SK-N-SH (cell line): ENCODE results near the gene PLEKHG5. TPM values are rescaled to one million over a fixed set of nuclear protein-coding genes. Genes with fewer than 3 reads are reported as not detected.

Source experiments
- CTCF ChIA-PET: fragments of 300-600, 350-600 bp; formaldehyde crosslinking; extraction: SDS; loops from one replicate; lab custom pipeline; 2021; lab: Yijun Ruan, JAX
- POLR2A ChIA-PET: fragments of 350-600 bp; sonication (Branson Sonifier 250); formaldehyde crosslinking; extraction: SDS; loops from one replicate; lab custom pipeline; 2020; ENCODE audit warnings: antibody characterized with exemption, inconsistent platforms; lab: Yijun Ruan, JAX
- DNase-seq: peaks from one replicate; pipeline ENCODE4 v3.0.0; 2012
- H2AFZ ChIP-seq: fragments of 200-600 bp; sonication (generic); 2 replicates; pipeline ENCODE4 v1.8.1; 2016; ENCODE audit warnings: antibody characterized with exemption, mild to moderate bottlenecking, low read depth
- H3F3A ChIP-seq: fragments of 200-600 bp; sonication (generic); replicated peaks from 2 replicates; pipeline ENCODE3; 2016; ENCODE audit warnings: antibody characterized with exemption, mild to moderate bottlenecking; ENCODE audit not compliant: insufficient read depth
- H3K27ac ChIP-seq, 2 experiments: fragments of 200-500 bp in 1 of 2; fragments of 200-600 bp in 1 of 2; sonication (Bioruptor generic) in 1 of 2; sonication (generic), shearing (Covaris generic) in 1 of 2; 2 replicates each; pipeline versions ENCODE4 v1.5.1 to v1.6.1; 2014 to 2016; ENCODE audit warnings: low read depth in 2 of 2, inconsistent platforms in 1 of 2, low read length in 1 of 2, mild to moderate bottlenecking in 1 of 2, mixed read lengths in 1 of 2
- H3K27me3 ChIP-seq: fragments of 200-600 bp; sonication (generic), shearing (Covaris generic); 2 replicates; pipeline ENCODE4 v1.6.1; 2016; ENCODE audit warnings: mixed run types; ENCODE audit not compliant: insufficient read depth
- H3K36me3 ChIP-seq, 2 experiments: fragments of 200-500 bp in 1 of 2; fragments of 200-600 bp in 1 of 2; sonication (Bioruptor generic) in 1 of 2; sonication (generic) in 1 of 2; replicated peaks in 1 of 2; 2 replicates each; pipeline versions ENCODE3 to v1.5.1; 2014 to 2016; ENCODE audit warnings: low read length in 1 of 2, mild to moderate bottlenecking in 1 of 2; ENCODE audit not compliant: insufficient read depth in 2 of 2, control insufficient read depth in 1 of 2
- H3K4me1 ChIP-seq, 2 experiments: fragments of 200-500 bp in 1 of 2; fragments of 200-600 bp in 1 of 2; sonication (Bioruptor generic) in 1 of 2; sonication (generic), shearing (Covaris generic) in 1 of 2; 2 replicates each; pipeline versions ENCODE4 v1.5.1 to v1.6.1; 2014 to 2016; ENCODE audit warnings: low read depth in 1 of 2, low read length in 1 of 2, mixed run types in 1 of 2; ENCODE audit not compliant: insufficient read depth in 2 of 2, control insufficient read depth in 1 of 2
- H3K4me2 ChIP-seq: fragments of 200-600 bp; sonication (generic), shearing (Covaris generic); 2 replicates; pipeline ENCODE4 v1.6.1; 2017; ENCODE audit warnings: mixed run types
- H3K4me3 ChIP-seq, 2 experiments: fragments of 200-500 bp in 1 of 2; fragments of 200-600 bp in 1 of 2; sonication (Bioruptor generic) in 1 of 2; sonication (generic), shearing (Covaris generic) in 1 of 2; 2 replicates each; pipeline versions ENCODE4 v1.5.1 to v1.8.1; 2014 to 2016; ENCODE audit warnings: low read depth in 2 of 2, inconsistent platforms in 1 of 2, low read length in 1 of 2, mild to moderate bottlenecking in 1 of 2, mixed read lengths in 1 of 2, moderate library complexity in 1 of 2
- H3K79me2 ChIP-seq: fragments of 200-600 bp; sonication (generic); 2 replicates; pipeline ENCODE4 v1.8.1; 2017; ENCODE audit warnings: mild to moderate bottlenecking; ENCODE audit not compliant: insufficient read depth
- H3K9ac ChIP-seq: fragments of 200-600 bp; sonication (generic); 2 replicates; pipeline ENCODE4 v1.6.1; 2017; ENCODE audit warnings: mixed run types
- H3K9me2 ChIP-seq: fragments of 200-600 bp; sonication (generic); 2 replicates; pipeline ENCODE4 v1.6.1; 2017; ENCODE audit warnings: mixed run types
- H3K9me3 ChIP-seq: fragments of 200-600 bp; sonication (generic); 2 replicates; pipeline ENCODE4 v1.6.1; 2017; ENCODE audit warnings: mixed run types, mild to moderate bottlenecking, moderate library complexity
- H4K20me1 ChIP-seq: fragments of 200-600 bp; sonication (generic); 2 replicates; pipeline ENCODE4 v1.6.1; 2017; ENCODE audit warnings: mild to moderate bottlenecking, mixed run types; ENCODE audit not compliant: insufficient read depth
- CHD2 ChIP-seq: fragments of 150-350 bp; IDR thresholded peaks from 2 replicates; pipeline ENCODE4 v1.6.1; 2018; ENCODE audit warnings: low read length; ENCODE audit not compliant: partially characterized antibody
- EZH2phosphoT487 ChIP-seq: fragments of 200-600 bp; sonication (generic); IDR thresholded peaks from 2 replicates; pipeline ENCODE4 v1.6.1; 2017; ENCODE audit warnings: low read depth, mixed run types, mild to moderate bottlenecking, antibody characterized with exemption, moderate library complexity, borderline replicate concordance
- FOXJ3 ChIP-seq: sonication (generic); formaldehyde crosslinking; IDR thresholded peaks from 2 replicates; pipeline ENCODE4 v1.5.1; 2020; ENCODE audit warnings: mild to moderate bottlenecking, missing genetic modification reagents
- GABPA ChIP-seq: IDR thresholded peaks from 2 replicates; pipeline ENCODE4 v1.4.0; 2012; ENCODE audit warnings: low read depth, mild to moderate bottlenecking
- IRF3 ChIP-seq: fragments of 150-350 bp; IDR thresholded peaks from 2 replicates; pipeline ENCODE4 v1.6.1; 2016; ENCODE audit warnings: mild to moderate bottlenecking, low read depth, low read length
- NFIC ChIP-seq: IDR thresholded peaks from 2 replicates; pipeline ENCODE4 v1.4.0; 2012; ENCODE audit warnings: borderline replicate concordance
- RCOR1 ChIP-seq: fragments of 150-350 bp; IDR thresholded peaks from 2 replicates; pipeline ENCODE4 v1.6.1; 2017; ENCODE audit warnings: antibody characterized with exemption, low read length
- RFX5 ChIP-seq: IDR thresholded peaks from 2 replicates; pipeline ENCODE4 v1.6.1; 2012; ENCODE audit warnings: mild to moderate bottlenecking, improper control_type of control experiment, low read length
- RXRA ChIP-seq: IDR thresholded peaks from 2 replicates; pipeline ENCODE4 v1.4.0; 2012; ENCODE audit warnings: low read depth, mild to moderate bottlenecking, borderline replicate concordance
- SMC3 ChIP-seq: IDR thresholded peaks from 2 replicates; pipeline ENCODE4 v1.6.1; 2012; ENCODE audit warnings: low read depth, low read length, improper control_type of control experiment
- TEAD4 ChIP-seq: IDR thresholded peaks from 2 replicates; pipeline ENCODE4 v1.4.0; 2012; ENCODE audit warnings: mild to moderate bottlenecking, borderline replicate concordance; ENCODE audit not compliant: insufficient read depth
- YY1 ChIP-seq: IDR thresholded peaks from 2 replicates; pipeline ENCODE4 v1.4.0; 2012; ENCODE audit warnings: low read depth, mild to moderate bottlenecking
- WGBS: methylation state at CpG from one replicate; pipeline ENCODE4 v1.1.6; 2017; ENCODE audit warnings: low lambda C conversion rate; 5-methylcytosine and 5-hydroxymethylcytosine counted together
- polyA plus RNA-seq, 3 experiments: library from polyadenylated mRNA; depleted of rRNA; stranded (reverse); fragments of >200 nt; gene quantifications; 2 replicates each; pipeline ENCODE4 v1.2.3, GENCODE V29; 2012
- TF ChIP-seq, protein P1 (sequence below): fragments of 200-600 bp; sonication (generic); IDR thresholded peaks from 2 replicates; pipeline ENCODE4 v1.6.1; 2017; ENCODE audit warnings: antibody characterized with exemption, mild to moderate bottlenecking, moderate library complexity
- TF ChIP-seq, protein P2 (sequence below): IDR thresholded peaks from 2 replicates; pipeline ENCODE4 v1.6.1; 2012; ENCODE audit warnings: mild to moderate bottlenecking, low read depth, low read length, moderate library complexity
- TF ChIP-seq, protein P3 (sequence below): IDR thresholded peaks from 2 replicates; pipeline ENCODE4; 2012
- TF ChIP-seq, protein P4 (sequence below): IDR thresholded peaks from 2 replicates; pipeline ENCODE4 v1.4.0; 2012; ENCODE audit warnings: low read depth

The PLEKHG5 gene
- polyA plus RNA-seq, 1 of the 3 experiments (the other 2 are of a cell fraction), result 14.9 TPM

DNA sequence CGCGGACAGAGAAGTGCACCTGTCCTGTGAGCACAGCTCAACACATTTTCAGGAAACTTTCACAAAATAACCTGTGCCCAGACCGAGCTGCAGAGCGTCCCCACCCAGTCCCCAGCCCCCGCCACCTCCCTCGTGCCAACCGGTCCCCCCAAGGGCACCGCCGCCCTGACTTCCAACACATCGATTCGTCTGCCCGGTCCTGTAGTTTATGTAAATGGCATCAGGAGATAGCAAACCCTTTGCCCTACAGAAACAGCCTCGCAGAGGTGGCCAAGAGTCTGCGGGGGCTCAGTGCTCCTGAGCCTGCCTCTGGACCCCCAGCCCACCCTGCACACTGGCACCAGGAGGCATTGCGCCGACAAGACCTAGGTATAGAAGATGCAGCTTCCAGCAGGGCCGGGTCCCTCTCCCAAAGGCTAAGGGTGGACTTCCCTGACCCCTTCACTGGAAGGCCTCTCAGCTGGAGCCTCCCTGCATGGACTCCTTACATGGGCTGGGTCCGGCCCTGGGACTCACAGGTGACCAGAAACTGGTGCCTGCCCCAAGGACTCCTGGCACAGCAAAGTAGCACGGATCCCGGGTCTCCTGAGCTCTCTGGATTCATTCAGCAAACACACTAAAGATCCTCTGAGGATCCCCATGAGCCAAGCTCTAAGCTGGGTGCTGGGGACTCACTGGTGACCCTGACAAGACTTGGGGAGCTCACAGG lies 6.6 kb upstream of the PLEKHG5 start:
- H3K4me1 ChIP-seq, result peaks cover 0 to 72% of the 10 kb centered on the region in 2 experiments; a peak in 2 of 4 replicates
- peak overlapping the region; percentile 82; the same call in 1 of the 2 replicates for H3K4me2 ChIP-seq
- H3K9me3 ChIP-seq, result no peaks in the 10 kb centered on the region
- H2AFZ ChIP-seq, result 0 out of 2 replicates have a peak overlapping the region, but pooled peaks have one; percentile 70
- H3K79me2 ChIP-seq, result peaks cover 7% of the 10 kb centered on the region; the same call in 1 of the 2 replicates
- H4K20me1 ChIP-seq, result no peaks in the 10 kb centered on the region
- peaks cover 10% of the 10 kb centered on the region for H3F3A ChIP-seq
- no peaks in the 10 kb centered on the region for H3K36me3 ChIP-seq
- DNase-seq, result no peak
- WGBS, result 48% methylated on average over 9 of the region's 20 CpGs
- H3K27ac ChIP-seq, result peak overlapping the region in 1 of 2 experiments; percentile 78; a peak in 2 of 4 replicates
- H3K9me2 ChIP-seq, result no peaks in the 10 kb centered on the region
- H3K9ac ChIP-seq, result no peak overlapping the region; the same call in 1 of the 2 replicates
- peak overlapping the region; percentile 65 to 67 for H3K4me3 ChIP-seq
- no peak for TF ChIP-seq NFIC
- TF ChIP-seq SMC3, result no peak
- TF ChIP-seq RFX5, result no peak
- TF ChIP-seq YY1, result no peak
- no peak for TF ChIP-seq FOXJ3 (CRISPR knock-in tag)
- no peak for TF ChIP-seq EZH2phosphoT487
- TF ChIP-seq, protein P1, sequence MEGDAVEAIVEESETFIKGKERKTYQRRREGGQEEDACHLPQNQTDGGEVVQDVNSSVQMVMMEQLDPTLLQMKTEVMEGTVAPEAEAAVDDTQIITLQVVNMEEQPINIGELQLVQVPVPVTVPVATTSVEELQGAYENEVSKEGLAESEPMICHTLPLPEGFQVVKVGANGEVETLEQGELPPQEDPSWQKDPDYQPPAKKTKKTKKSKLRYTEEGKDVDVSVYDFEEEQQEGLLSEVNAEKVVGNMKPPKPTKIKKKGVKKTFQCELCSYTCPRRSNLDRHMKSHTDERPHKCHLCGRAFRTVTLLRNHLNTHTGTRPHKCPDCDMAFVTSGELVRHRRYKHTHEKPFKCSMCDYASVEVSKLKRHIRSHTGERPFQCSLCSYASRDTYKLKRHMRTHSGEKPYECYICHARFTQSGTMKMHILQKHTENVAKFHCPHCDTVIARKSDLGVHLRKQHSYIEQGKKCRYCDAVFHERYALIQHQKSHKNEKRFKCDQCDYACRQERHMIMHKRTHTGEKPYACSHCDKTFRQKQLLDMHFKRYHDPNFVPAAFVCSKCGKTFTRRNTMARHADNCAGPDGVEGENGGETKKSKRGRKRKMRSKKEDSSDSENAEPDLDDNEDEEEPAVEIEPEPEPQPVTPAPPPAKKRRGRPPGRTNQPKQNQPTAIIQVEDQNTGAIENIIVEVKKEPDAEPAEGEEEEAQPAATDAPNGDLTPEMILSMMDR, result no peak
- TF ChIP-seq CHD2, result no peak
- ChIA-PET CTCF (interaction anchor here (0.7 to 17.4 kb wide), 6 partner anchors 8 to 57 kb away, joined by 3 to 211 read pairs (median 6); partner anchors contain the start of genes PLEKHG5 and TAS1R1), POLR2A (interaction anchor here (1.5 to 1.8 kb wide), 2 partner anchors 9 to 13 kb away, joined by 3 to 10 read pairs; no protein-coding TSS in a partner anchor)
- no peaks in the 10 kb centered on the region for H3K27me3 ChIP-seq

DNA sequence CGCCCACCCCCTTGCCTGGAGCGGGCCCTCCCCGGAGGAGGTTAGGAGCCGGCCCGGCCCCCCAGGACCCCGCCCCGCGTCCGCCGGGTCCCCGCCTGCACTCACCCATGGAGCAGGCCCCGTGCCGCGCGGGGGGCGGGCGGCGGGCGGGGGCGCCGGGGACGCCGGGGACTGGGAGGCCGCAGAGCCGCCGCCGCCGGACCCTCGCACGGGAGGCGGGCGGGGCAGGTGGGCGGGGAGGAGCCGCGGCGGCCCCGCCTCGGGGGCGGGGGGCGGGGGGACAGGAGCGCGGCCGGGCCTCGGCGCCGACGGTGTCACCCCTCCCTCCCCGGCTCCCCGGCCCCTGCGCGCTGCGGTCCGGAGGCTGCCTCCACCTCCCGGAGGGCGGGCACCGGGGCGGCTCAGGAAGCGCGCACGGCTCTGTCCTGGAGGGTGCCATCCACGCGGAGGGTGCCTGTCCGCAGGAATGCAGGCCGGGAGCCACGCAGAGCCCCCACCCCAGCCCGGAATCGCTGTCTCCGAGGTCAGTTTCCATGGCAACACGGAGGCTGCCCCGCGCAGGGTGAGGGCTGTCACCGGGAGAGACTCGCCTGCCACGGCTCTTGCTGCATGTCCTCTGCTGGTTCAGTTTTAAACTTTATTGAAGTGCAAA lies 5.9 kb upstream of the PLEKHG5 start:
- Histone ChIP-seq H3K79me2 (peaks cover 7% of the 10 kb centered on the region; the same call in 1 of the 2 replicates), H3K4me1 (peaks cover 0 to 74% of the 10 kb centered on the region in 2 experiments; a peak in 2 of 4 replicates), H3K27ac (peak overlapping the region in 1 of 2 experiments; percentile 80; a peak in 2 of 4 replicates), H3K9me2 (no peaks in the 10 kb centered on the region), H3K27me3 (no peaks in the 10 kb centered on the region), H3F3A (peaks cover 12% of the 10 kb centered on the region), H3K4me3 (peak overlapping the region; percentile 65 to 69), H2AFZ (peak overlapping the region; percentile 70; the same call in 1 of the 2 replicates), H3K9me3 (no peaks in the 10 kb centered on the region), H3K9ac (peak overlapping the region; percentile 64), H4K20me1 (no peaks in the 10 kb centered on the region), H3K4me2 (peak overlapping the region; percentile 95; the same call in 1 of the 2 replicates), H3K36me3 (no peaks in the 10 kb centered on the region)
- CTCF ChIA-PET, result interaction anchor here (0.7 to 17.4 kb wide), 5 partner anchors 8 to 56 kb away, joined by 3 to 211 read pairs (median 6); partner anchors contain the start of gene PLEKHG5
- WGBS, result 4% methylated on average over 14 of the region's 74 CpGs
- peak; percentile 92 for DNase-seq
- POLR2A ChIA-PET, result interaction anchor here (1.8 kb wide), 1 partner anchor 10 kb away, joined by 10 read pairs; no protein-coding TSS in a partner anchor
- TF ChIP-seq, protein P2, sequence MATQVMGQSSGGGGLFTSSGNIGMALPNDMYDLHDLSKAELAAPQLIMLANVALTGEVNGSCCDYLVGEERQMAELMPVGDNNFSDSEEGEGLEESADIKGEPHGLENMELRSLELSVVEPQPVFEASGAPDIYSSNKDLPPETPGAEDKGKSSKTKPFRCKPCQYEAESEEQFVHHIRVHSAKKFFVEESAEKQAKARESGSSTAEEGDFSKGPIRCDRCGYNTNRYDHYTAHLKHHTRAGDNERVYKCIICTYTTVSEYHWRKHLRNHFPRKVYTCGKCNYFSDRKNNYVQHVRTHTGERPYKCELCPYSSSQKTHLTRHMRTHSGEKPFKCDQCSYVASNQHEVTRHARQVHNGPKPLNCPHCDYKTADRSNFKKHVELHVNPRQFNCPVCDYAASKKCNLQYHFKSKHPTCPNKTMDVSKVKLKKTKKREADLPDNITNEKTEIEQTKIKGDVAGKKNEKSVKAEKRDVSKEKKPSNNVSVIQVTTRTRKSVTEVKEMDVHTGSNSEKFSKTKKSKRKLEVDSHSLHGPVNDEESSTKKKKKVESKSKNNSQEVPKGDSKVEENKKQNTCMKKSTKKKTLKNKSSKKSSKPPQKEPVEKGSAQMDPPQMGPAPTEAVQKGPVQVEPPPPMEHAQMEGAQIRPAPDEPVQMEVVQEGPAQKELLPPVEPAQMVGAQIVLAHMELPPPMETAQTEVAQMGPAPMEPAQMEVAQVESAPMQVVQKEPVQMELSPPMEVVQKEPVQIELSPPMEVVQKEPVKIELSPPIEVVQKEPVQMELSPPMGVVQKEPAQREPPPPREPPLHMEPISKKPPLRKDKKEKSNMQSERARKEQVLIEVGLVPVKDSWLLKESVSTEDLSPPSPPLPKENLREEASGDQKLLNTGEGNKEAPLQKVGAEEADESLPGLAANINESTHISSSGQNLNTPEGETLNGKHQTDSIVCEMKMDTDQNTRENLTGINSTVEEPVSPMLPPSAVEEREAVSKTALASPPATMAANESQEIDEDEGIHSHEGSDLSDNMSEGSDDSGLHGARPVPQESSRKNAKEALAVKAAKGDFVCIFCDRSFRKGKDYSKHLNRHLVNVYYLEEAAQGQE, result no peak
- TF ChIP-seq RXRA, result no peak
- TF ChIP-seq, protein P3, sequence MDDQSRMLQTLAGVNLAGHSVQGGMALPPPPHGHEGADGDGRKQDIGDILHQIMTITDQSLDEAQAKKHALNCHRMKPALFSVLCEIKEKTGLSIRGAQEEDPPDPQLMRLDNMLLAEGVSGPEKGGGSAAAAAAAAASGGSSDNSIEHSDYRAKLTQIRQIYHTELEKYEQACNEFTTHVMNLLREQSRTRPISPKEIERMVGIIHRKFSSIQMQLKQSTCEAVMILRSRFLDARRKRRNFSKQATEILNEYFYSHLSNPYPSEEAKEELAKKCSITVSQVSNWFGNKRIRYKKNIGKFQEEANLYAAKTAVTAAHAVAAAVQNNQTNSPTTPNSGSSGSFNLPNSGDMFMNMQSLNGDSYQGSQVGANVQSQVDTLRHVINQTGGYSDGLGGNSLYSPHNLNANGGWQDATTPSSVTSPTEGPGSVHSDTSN, result no peak
- TF ChIP-seq RCOR1, result no peak
- no peak for TF ChIP-seq TEAD4
- no peak for TF ChIP-seq GABPA
- TF ChIP-seq FOXJ3 (CRISPR knock-in tag), result no peak
- TF ChIP-seq, protein P4, sequence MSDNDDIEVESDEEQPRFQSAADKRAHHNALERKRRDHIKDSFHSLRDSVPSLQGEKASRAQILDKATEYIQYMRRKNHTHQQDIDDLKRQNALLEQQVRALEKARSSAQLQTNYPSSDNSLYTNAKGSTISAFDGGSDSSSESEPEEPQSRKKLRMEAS, result peak; percentile 59; the same call in 1 of the 2 replicates
- TF ChIP-seq IRF3, result no peak
